Ramos (cell line): ENCODE measurements around the gene GCG.

Experiments used
- in situ Hi-C: fragments of 300-500 bp; cut with MboI; formaldehyde crosslinking; loops from one replicate; pipeline ENCODE4 v1.14.3; 2022; ENCODE audit warnings: low sequenced_read_pairs; ENCODE audit not compliant: unreplicated experiment

GCG gene

DNA sequence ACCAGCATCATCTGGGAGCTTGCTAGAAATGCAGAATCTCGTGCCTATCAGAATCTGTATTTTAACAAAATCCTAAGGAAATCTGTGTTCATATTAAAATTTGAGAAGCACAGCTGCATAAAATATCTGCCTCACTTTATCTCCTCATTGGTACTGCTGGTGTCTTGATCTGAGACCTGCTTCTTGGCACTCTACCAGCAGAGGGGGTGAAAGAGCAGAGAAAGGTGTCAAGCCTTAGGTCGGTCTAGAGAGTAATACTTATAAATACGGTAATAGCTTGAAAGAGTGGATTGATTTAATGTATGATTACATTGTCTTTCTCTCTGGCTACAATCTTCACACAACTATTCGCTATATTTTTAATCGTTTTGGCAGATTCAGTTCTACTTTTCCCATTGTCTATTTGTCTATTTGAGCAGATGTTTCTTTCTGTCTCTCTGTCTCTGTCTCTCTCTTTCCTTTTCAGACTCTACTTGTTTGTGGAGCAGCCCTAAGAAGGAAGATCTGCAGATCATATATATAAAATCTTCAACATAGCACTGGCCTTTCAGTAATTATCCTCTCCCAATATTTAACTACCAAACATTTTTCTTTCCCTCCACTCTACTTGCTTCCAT lies 1.7 kb upstream of the GCG start:
- in situ Hi-C loops = no loop called here

DNA sequence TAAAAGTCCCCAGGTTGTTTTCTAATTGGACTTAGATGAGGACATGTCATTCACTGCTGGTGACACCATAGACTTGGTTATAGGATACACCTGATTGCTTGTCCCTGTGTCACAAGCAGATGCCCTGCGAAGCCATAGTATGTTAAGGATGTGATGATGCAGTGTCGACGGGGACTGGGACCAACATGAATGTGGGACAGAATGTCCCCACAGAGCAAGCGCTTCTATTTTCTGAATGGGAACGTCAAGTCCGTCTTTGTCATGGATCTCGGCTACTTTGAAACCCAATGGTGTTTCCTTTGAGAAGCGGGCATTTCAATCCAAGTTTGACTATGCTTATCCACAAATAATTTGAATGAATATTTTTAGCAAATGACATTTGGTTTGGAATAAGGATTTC lies 2.1 kb downstream of the GCG start:
- in situ Hi-C loops = no loop called here

DNA sequence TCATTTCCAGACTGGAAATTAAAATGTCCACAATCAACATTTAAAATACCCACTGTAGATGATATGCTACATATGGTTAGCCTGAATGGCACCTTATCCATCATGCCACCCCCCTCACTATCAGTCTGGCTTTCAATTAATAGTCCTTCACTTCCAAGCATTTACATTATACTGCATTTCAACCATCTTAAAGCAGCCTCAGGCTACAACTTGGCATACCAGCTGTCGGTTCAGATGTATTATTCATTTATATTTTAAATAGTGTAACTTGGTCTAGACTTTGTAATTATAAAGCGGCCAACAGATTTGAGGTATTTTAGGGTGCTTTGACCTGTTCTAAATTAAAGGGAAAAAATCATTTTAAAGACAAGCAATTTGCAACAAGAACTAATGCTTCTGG lies 2.6 kb downstream of the GCG start:
- in situ Hi-C loops = no loop called here

DNA sequence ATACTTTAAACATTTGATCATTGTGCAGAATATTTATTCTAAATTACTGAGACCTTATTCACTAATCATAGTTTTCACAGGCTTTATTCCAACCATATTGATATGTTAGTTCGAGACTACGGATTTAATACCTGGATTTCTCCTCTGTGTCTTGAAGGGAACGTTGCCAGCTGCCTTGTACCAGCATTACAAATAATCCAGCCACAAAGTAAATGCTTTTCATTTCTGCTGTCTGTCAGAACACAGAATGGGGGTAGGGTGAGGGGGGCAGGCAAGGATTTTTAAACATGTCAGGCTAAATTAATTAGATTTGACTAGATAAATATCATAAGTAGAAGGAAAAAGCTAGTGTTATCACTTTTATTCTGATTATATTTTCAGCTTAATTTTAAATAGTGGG lies 3.1 kb downstream of the GCG start:
- in situ Hi-C loops = no loop called here

DNA sequence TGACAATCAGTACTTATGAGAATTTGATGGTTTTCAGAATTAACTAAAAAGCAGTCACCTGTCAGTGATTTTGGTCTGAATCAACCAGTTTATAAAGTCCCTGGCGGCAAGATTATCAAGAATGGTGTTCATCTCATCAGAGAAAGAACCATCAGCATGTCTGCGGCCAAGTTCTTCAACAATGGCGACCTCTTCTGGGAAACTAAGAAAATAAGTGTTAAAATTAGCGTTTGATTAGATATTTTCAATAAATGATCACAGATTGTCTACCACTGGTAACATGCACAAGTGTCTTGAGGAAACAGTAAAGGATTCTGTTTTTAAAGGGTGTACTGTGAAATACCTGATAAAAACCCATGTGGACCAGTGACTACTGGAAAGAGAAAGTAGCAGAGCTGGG lies 8.1 kb downstream of the GCG start:
- in situ Hi-C loops = no loop called here

DNA sequence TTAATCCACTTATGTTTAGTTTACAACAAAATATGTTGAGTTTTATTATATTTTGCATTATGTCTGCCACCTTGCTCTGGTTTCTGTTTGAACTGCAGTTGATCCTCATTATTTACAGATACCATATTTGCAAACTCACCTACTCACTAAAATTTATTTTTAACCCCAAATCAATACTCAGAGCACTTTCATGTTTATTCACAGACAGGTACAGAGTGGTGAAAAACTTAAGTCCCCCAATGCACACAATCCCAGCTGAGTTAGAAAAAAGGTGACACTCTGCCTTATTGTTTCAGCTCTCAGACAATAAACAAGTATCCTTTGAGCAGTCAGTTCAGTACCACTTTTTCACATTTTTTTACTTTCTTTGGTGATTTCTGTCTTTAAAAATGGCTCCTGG lies 13.7 kb downstream of the GCG start:
- in situ Hi-C loops = no loop called here

DNA sequence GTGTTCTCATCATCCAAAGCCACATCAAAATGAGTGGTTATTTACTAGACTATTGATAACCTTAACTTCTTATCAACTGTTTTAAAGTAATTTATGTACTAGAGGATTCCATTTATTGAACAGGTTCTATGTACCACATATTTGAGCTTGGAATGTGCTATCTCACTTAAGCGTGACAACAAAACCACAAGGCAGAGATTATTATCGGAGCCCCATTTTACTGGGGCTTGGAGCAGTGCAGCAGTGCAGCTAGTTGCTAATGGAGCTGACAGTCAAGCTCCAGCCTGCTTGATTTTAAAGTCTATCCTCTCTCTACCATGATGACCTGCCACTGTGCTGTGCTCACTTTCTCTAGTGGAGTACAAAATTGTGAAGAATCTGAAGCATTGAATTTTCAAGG lies 24.6 kb downstream of the GCG start:
- in situ Hi-C loops = loop anchor here (10.0 kb wide), 1 partner anchor 543 kb away; no protein-coding TSS in a partner anchor

DNA sequence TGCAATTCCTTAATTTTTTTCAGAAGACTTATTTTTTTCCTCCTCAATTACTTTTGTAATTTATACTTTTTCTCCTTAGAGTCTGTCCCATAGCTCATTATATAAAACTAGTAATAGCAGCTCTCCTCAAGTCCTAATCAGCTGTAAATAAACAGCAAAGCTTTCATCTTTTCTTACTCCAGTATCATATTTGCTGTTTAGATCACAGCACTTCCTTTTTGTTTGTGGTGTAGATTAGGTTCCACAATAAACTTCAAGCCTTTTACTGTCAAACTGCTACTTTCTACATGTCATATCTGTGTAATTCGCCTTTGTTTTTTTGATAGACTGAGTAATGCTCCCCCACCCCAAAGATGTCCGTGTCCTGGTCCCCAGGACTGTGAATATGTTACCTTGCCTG lies 25.5 kb downstream of the GCG start:
- in situ Hi-C loops = loop anchor here (10.0 kb wide), 1 partner anchor 542 kb away; no protein-coding TSS in a partner anchor

DNA sequence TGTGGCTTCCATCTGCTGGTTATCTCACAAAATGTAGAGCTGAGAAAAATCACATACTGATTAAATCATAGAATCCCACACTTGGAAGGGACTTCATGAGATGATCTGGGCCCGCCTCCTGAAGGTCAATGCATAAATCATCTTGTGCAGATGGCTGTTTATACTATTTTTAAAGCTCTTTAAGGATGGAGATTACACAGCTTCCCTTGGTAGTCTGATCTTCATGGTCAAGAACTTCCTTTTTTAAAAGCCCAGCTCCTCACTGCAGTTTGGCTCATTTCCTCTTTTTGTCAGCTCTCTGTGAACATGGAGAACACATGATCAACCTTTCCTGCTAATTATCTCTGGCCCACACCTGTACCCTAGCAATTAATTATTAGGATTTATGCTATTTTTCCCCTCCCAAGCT lies 25.9 kb downstream of the GCG start:
- in situ Hi-C loops = loop anchor here (10.0 kb wide), 1 partner anchor 541 kb away; no protein-coding TSS in a partner anchor

DNA sequence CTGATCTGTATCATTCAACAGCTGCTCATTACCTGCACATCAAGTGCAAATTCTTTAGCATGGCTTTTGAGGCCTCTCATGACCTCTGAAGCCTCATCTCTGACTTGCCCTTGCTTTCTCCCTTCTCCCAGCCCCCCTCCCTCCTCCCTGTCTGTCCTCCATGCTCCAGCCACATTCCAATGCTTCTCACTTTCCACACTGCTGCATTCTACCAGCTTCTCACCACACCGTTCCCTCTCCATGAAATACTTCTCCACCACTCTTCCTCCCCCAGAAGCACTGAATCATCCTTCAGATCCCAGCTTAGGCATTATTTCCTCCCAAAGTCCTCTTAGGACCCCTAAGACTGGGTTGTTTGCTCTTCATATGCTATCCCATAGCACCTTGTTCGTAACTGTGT lies 26.9 kb downstream of the GCG start:
- in situ Hi-C loops = loop anchor here (10.0 kb wide), 1 partner anchor 540 kb away; no protein-coding TSS in a partner anchor

DNA sequence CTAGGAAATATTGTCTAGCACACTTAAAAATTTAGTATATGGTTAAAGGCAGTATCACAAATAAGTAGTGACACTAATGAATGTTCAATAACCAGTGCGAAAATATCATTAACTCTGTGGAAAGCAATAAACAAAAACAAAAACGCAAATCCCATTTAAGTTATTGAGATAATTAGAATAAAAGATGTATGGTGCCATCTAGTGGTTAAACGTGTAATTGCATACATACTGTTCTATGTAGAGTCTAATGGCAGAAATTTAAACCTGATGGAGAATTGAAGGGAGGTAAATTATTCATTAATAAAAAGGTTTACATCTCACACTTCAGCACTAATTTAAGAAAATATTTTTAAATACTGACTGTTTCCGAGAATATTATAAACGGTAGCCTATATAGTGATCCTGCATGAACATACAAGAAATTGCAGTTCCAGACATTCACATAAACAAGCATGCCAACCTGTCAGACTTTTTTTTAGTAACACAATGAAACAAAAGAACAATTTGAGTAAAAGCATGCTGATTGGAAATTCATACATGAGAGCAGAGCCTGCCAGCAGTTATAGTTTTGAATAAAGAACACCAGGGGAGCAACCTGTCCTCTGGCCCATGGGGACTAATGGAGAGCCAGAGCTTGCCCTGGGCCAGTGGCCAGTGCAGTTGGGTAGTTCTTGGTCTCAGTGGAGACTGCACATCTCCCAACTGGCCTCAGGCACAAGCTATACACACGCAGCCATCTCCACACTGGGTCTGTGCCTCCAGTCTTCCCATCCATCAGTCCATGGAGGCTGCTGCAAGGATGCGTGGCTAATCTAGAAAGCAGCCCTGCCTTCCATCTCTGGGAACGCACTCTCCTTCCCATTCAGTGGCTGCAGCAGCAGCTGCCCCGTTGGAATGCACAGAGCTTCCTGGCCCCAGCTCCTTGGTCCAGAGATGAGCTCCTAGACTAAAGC lies 28.0 kb downstream of the GCG start:
- in situ Hi-C loops = loop anchor here (10.0 kb wide), 1 partner anchor 539 kb away; no protein-coding TSS in a partner anchor

DNA sequence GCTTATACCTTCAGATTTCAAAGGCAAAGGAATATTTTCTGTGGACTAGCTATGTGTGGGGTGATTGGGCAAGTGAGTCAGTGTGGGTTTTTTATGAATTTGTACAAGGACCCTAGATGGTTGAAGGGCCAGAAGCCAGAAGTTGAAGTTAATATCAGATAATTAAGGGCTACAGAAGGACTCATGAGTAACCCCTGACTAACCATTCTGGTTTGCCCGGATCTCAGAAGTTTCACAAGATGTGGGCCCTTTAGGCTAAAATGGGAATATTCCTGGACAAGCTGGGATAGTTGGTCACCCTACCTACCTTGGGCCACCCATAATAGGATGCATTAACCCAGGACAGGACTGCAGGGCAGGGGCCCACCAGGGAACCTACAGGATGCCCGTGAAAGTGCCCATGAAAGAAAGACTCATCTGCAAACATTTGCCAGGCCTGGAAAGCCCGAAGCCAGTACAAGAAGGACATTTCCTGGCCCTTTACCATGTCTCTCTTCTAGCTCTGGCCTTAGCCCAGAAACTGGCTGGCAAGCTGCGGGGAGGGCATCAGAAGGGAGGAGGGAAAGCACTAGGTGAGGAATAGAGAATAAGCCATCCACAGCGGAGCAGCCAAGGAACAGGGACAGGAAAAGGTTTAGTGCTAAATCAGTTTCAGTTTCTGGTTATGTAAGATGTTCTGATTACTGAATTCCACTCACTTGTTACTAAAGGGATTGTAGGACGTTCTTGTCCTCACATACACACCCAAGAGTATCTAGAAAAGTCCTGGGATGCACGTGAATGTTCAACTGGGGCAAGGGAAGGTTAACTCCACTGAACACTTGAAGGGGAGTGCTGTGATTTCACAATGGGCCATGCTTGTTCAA lies 33.6 kb downstream of the GCG start:
- in situ Hi-C loops = no loop called here

DNA sequence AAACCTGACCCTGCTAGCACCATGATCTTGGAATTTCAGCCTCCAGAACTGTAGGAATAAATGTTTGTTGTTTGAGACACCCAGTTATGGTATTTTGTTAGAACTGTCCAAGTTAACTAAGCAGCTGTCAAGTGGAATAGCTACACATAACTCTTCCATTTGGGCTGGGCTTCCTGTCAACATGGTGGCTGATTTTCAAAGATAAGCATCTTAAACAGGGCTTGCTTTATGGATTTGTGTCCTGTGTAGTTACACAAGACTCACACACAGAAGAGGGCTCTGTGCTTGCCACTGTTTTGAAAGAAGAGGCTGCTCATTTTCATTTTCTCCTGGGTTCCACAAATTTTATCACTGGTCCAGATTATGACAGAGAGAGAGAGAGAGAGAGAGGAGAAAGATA lies 35.7 kb downstream of the GCG start:
- in situ Hi-C loops = no loop called here

DNA sequence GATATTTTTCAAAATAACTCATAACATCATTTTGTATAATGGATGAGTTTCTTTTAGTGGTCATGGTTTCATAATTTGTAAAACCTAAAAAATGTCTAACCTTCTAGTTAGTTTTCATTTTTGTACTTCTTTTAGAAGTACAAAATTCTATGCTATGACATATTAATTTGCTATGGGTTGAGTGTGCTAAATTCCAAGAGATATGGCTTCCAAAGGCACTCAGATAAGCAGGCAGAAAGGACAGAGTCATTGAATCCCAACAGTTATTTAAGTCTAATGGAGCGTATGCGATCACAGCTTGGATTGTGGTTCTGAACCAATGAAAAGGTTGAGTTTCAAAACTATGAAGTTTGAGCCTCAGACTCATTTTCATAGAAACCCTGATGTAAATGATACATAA lies 37.0 kb downstream of the GCG start:
- in situ Hi-C loops = no loop called here

DNA sequence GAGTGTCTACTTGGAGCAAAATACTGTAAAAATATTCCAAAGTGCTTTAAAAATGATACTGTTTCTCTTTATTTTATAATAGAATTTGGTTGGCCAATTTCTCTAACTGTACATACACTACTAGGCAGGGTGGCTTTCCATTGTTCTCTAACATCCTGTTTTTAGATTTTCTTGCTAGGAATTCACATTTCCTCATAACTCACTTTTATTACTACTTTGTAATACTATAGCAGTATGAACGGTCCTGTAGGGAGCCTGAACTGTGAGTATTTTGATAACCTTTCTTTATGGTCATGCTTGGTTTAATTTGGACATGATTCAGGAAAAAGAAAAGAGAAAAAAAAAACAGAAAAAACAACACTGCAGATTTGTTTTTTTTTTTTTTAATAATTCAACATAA lies 37.8 kb downstream of the GCG start:
- in situ Hi-C loops = no loop called here

DNA sequence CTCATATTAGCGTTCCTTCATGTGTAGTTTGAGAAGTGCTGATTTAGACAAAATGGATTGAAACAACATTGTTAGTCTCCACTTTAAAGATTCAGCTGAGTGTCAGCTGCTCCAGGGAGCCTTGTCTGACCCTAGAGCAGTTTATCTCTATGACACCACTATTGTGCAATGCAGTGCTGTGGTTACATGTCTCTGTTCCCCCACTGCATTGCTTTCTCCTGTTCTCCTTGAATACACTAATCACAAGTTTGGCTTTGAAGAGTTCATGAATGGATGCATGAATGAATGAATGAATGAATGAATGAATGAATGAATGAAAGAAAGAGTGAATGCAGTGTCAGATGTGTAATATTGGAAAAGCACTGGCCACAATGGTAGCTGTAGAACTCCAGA lies 38.3 kb downstream of the GCG start:
- in situ Hi-C loops = no loop called here

DNA sequence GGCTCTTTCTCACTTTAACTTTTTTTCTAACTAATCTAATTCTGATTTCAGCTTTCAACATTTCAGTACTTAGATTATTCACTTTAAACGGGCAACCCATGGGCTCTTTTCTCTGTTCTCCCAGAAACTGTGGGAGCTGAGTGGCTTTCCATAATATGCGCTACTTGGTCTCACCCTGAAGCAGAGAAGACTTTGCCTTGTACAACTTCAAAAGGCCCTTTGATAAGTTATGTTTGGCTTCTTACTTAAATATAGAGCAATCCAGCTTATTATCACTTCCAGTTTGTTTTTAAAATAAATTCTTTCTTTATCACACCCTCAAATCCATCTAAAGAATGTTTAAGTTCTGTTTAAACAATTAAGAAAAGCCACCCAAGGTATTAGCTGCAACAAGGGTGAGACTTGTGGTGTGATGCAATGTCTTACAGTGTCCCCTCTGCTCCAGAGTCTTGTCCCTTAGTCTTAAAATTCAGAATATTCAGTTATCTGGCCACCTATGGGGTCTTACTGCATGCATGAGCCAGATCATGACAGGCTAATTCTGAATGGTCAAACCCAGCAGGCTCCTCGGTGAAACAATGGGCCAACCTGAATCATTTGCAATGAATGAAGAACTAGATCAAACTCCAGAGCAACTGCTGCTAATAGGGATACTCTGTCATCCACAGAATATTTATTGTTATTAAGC lies 38.8 kb downstream of the GCG start:
- in situ Hi-C loops = no loop called here

DNA sequence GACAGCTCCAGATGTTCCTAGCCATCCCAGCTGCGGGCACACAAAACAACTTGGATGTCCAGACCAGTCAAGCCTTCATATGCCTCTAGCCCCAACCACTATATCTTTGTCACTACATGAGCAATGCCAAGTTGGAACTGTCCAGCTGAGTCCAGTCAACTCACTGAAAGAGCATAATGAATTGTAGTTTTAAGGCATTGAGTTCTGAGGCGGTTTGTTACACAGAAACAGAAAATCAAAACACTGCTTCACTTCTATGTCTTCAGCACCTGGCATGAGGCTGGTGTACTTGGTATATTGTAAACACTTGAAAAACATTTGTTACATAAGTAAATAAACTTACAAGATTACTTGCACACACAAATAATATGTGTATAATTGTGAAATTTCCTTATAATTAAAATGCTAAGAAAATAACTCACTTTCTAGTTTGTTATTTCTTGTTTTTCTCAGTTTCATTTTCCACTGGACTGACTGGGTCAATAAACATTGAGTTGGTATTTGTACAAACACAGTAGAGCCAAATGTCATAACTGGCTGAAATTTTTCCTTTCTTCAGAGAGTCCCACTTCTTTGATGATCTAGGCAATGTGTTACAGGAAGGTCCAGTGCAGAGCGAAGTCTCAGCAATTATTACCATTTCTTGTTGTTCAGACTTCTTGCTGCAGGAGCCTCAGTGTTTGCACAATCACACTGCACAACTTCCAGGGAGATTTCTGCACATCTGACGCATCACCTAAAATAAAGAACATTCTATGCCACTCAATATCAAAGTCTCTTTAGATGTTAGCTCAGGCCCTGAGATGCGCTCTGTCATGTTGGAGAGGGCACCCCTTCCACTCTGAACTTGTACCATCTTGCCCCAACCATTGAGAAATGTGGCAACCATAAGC lies 39.8 kb downstream of the GCG start:
- in situ Hi-C loops = no loop called here

DNA sequence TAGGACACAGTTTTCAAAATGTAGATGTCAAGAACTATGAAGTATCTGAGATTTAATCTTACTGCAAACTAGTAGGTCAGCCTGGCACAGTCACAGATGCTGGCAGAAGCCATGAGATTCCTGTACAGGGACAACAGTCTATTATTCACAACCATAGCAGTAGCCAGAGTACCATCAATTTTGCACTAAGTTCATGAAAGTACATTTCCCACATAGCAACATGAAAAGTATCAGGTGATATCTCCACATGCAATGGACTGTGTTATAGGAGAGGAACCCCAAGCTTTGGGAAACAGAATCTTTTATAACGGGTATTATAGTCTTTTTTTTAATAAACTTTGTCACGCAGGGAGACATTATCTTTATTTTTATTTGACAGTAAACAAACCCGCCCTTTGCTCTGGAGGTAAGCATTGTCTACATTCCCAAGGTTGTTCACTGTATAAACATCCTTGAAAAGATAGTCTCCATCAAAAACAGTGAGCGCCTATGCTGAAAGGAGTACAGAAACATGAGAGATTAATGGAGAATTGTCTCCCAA lies 44.6 kb downstream of the GCG start:
- in situ Hi-C loops = no loop called here
